ENCODE data around the gene ZBP1. TPM values are rescaled to one million over a fixed set of nuclear protein-coding genes. Genes with fewer than 3 reads are reported as not detected.

Gene ZBP1
- total RNA-seq, 6 donors from 2014 or later: 3.2 to 9.4 (median 4.8) TPM

DNA sequence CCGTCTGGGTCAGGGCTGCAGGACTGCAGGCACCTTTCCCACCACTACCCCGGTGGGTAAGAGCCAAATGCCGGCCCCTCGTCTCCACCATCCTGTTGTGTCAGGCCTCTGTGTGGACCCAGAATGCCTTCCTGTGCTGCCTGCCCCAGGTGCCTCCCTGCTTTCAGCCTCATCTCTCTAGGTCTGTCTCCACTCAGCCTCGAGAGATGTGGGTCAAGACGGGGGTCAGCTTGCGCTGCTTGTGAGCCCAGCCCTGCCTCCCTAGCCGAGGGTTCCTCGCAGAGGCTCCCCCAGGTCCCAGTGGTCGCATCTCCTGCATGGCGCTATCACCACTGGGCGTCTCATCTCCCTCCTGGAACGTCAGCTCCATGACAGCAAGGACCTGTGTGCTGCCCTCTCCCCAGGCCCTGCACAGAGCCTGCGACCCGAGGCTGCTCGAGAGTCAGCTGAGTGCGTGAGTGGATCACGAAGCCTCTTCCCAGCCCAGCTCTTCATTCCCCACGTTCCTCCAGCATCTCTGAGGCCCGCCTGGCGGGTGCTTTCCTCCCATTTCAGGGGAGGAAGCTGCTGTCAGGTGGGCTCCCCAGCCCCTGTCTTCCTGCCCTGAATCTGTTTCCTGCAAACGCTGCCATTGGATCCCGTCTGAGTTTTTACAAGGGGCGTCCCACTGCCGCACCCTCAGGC is 38.7 kb upstream of the ZBP1 start:
- ATAC-seq (ENCODE audit: low FRiP score in 2 of 2) (no peak), DNase-seq (peak; percentile 12 to 60)
- Histone ChIP-seq H3K36me3 (peaks cover 0 to 23% (median 13%) of the 10 kb centered on the region in 4 donors), H3K27ac (no peak overlapping the region), H3K4me1 (peaks cover 0 to 15% (median 5%) of the 10 kb centered on the region in 4 donors), H3K4me3 (no peak overlapping the region), H3K9me3 (no peaks in the 10 kb centered on the region), H3K27me3 (no peaks in the 10 kb centered on the region)
- TF ChIP-seq, protein P1, sequence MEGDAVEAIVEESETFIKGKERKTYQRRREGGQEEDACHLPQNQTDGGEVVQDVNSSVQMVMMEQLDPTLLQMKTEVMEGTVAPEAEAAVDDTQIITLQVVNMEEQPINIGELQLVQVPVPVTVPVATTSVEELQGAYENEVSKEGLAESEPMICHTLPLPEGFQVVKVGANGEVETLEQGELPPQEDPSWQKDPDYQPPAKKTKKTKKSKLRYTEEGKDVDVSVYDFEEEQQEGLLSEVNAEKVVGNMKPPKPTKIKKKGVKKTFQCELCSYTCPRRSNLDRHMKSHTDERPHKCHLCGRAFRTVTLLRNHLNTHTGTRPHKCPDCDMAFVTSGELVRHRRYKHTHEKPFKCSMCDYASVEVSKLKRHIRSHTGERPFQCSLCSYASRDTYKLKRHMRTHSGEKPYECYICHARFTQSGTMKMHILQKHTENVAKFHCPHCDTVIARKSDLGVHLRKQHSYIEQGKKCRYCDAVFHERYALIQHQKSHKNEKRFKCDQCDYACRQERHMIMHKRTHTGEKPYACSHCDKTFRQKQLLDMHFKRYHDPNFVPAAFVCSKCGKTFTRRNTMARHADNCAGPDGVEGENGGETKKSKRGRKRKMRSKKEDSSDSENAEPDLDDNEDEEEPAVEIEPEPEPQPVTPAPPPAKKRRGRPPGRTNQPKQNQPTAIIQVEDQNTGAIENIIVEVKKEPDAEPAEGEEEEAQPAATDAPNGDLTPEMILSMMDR (IDR thresholded peaks at IDR 0.05): no peak
- no peak for TF ChIP-seq EP300 (IDR thresholded peaks at IDR 0.05)
- no peak for TF ChIP-seq POLR2AphosphoS5 (IDR thresholded peaks at IDR 0.05)
- TF ChIP-seq POLR2A (IDR thresholded peaks at IDR 0.05): no peak
- 83 to 89% methylated on average over 17 to 25 of the region's 25 CpGs for WGBS, 2 donors

DNA sequence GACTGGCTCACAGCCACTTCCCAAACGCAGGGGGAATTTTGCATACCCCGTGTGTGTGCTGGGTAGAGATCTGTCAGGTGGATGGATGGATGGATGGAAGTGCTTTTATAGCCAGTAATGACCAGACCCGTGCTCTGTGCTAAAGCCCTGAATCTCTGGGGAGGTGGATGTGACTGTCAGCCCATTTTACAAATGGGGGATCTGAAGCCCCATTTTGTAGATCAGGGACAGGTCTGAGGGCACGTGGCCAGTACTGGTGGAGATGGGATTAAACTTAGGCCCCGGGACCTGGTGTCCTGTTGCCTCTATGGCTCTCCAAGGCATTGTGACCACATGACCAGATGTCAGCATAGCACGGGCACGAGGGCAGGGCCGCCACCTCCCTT is 38.2 kb upstream of the ZBP1 start:
- Histone ChIP-seq H3K4me3 (no peak overlapping the region), H3K9me3 (no peaks in the 10 kb centered on the region), H3K27ac (no peak overlapping the region), H3K4me1 (peaks cover 0 to 15% (median 5%) of the 10 kb centered on the region in 4 donors), H3K27me3 (no peaks in the 10 kb centered on the region), H3K36me3 (peaks cover 0 to 23% (median 13%) of the 10 kb centered on the region in 4 donors)
- peak in 1 of 2 donors; percentile 12 for DNase-seq
- ATAC-seq (ENCODE audit: low FRiP score in 2 of 2): no peak
- no peak for TF ChIP-seq EP300 (IDR thresholded peaks at IDR 0.05)
- 86 to 96% methylated on average over 3 to 8 of the region's 8 CpGs for WGBS, 2 donors

DNA sequence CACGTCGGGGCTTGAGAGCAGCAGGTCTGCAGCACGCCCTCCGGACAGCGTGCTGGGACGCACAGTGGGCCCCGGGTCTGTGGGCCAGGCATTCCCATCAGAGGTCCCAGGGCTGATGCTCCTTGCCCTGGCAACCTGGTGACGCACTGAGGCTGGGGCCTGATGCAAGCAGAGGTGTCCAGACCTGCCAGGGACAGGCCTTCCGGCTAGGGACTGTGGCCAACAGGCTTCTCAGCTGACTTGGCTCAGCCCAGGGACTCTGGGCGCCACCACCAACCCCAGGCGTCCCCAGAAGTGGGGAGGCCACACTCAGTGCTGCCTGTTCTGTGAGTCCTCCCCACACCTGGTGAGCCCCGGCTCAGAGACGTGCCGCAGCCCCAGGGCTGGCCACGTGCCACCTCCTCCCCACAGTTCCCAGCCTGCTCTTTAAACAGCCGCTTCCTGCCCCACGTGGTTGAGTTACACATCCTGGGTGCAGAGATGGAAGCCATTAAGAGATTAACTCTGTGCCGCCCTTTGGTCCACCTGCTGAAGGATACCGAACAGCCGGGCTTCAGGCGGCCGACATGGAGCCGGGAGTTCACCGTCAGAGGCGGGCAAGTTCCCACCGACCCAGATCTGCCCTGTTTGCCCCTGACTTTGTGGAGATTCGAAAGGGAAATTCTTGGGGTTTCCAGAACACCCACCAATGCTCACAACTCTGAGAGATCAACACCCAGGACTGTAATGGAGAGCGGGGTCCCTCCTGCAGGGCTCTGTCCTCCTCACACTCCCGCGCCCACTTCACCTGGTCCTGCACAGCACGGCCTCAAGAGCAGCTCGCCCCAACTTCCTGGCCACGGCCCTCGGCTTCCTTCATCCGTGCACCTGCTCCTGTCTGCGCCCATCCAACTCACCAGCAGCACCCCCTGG is 37.6 kb upstream of the ZBP1 start:
- peak; percentile 57 to 87 for DNase-seq

DNA sequence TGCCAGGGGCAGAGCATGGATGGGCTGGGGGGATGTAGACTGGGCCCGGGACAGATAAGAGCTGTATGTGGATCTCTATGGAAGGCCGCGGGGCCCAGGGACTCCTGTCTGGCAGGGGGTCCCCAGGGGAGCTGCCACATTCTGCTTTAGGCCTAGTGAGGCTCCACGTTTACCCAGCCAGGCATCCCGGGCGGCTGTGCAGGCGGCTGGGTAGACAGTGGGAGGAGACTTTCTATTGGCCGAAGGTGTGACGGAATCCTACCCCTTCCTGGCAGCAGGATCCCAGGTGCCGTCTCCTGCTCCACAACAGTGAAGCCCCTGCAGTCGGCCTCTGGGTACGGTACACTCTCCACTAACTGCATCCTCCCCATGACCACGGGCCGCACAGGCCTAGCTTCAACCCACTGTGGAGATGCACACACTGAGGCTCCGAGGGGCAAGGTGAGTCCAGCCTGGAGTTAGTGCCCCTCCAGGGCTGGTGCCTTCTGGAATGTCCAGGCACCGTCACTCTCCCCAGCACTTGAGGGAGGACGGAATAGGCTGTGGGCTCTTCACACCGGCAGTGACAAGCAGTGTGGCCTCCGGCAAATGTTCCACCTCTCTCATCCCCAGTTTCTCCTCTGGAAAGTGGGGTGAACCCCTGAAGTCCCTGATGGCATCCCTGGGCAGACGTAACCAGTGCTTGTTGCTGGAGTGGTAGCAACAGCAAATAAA is 36.8 kb upstream of the ZBP1 start:
- Histone ChIP-seq H3K4me3 (no peak overlapping the region), H3K27me3 (no peaks in the 10 kb centered on the region), H3K27ac (no peak overlapping the region), H3K9me3 (no peaks in the 10 kb centered on the region), H3K4me1 (peaks cover 0 to 15% (median 5%) of the 10 kb centered on the region in 4 donors), H3K36me3 (peaks cover 0 to 35% (median 23%) of the 10 kb centered on the region in 4 donors)
- WGBS, 2 donors: 87 to 95% methylated on average over 4 to 20 of the region's 20 CpGs
- DNase-seq (peak; percentile 14 to 48), ATAC-seq (ENCODE audit: low FRiP score in 2 of 2) (no peak)
- TF ChIP-seq POLR2AphosphoS5 (IDR thresholded peaks at IDR 0.05) (no peak), POLR2A (IDR thresholded peaks at IDR 0.05) (no peak), EP300 (IDR thresholded peaks at IDR 0.05) (no peak)
- TF ChIP-seq, protein P1 (IDR thresholded peaks at IDR 0.05): no peak

More for the DNA sequence above, 37.6 kb upstream of the ZBP1 start:
- TF ChIP-seq EP300 (IDR thresholded peaks at IDR 0.05): no peak
- TF ChIP-seq, protein P1 (IDR thresholded peaks at IDR 0.05): no peak
- no peak for TF ChIP-seq POLR2A (IDR thresholded peaks at IDR 0.05)
- TF ChIP-seq POLR2AphosphoS5 (IDR thresholded peaks at IDR 0.05): no peak
- no peaks in the 10 kb centered on the region for H3K27me3 ChIP-seq
- peaks cover 0 to 27% (median 15%) of the 10 kb centered on the region in 4 donors for H3K36me3 ChIP-seq
- H3K4me1 ChIP-seq: peaks cover 0 to 15% (median 5%) of the 10 kb centered on the region in 4 donors
- no peaks in the 10 kb centered on the region for H3K9me3 ChIP-seq
- ATAC-seq (ENCODE audit: low FRiP score in 2 of 2): peak; percentile 4 to 61
- no peak overlapping the region for H3K27ac ChIP-seq
- no peak overlapping the region for H3K4me3 ChIP-seq
- WGBS, 2 donors: 69 to 97% methylated on average over 13 to 34 of the region's 36 CpGs

All from upper lobe of left lung (tissue), 6 donors.